Left cardiac atrium (tissue), 4 donors: ENCODE results near the gene TMSB10. TPM values are rescaled to one million over a fixed set of nuclear protein-coding genes. Genes with fewer than 3 reads are reported as not detected.
"Not testable (repeated sequence)": the region's sequence is repeated elsewhere in the genome, so short reads cannot be mapped to it uniquely, and the experiment has no call there.

ENCODE experiments used
- ATAC-seq, 2 donors: fragments of 200-7000 bp; cut with Tn5 transposase; one replicate each; pipeline ENCODE4 v1.9.1; 2020; ENCODE audit warnings: mild to moderate bottlenecking in 2 of 2, moderate library complexity in 2 of 2
- DNase-seq: peaks from one replicate; pipeline ENCODE4 v3.0.0-alpha.2; 2020
- intact Hi-C, 2 donors: fragments of 100-400 bp; cut with DNase I; formaldehyde crosslinking; loops; one replicate each; pipeline versions ENCODE4 v1.14.1 to v1.15.1; 2022 to 2023
- total RNA-seq, 2 donors: library from RNA; stranded (reverse); fragmentation: NEBNext Ultra II Directional; extraction: Animal tissue kit (Norgen Biotek cat#: 25700); gene quantifications; one replicate each; pipeline ENCODE4 v1.2.1, GENCODE V29; 2021
- donor health status: DM: no; HTN: yes; CAD: no.
- donor health status: DM: no; HTN: yes; CAD: no; lungs with severe emphysema.
- donor health status: DM: yes; HTN: yes; CAD: no.
- donor health status: Dilated cardiomyopathy.

Gene TMSB10
- total RNA-seq, 2 donors from 2014 or later: 751 to 893 TPM

GRCh38 chr2:84919885-84920580, 14.6 kb downstream of the TMSB10 start:
- DNase-seq (peak; percentile 72), ATAC-seq (peak; percentile 86 to 96)
- intact Hi-C loops: no loop called here

- ATAC-seq (no peak), DNase-seq (no peak)
- intact Hi-C loops: no loop called here
Observed at GRCh38 chr2:84923009-84923408, 17.6 kb downstream of the TMSB10 start.

- intact Hi-C loops: no loop called here
- ATAC-seq (peak; percentile 23 to 27), DNase-seq (peak; percentile 69)
Observed at GRCh38 chr2:84924173-84925106, 19.0 kb downstream of the TMSB10 start.

GRCh38 chr2:84925336-84925723, 19.9 kb downstream of the TMSB10 start:
- intact Hi-C loops: no loop called here
- ATAC-seq (no peak), DNase-seq (no peak)

GRCh38 chr2:84925724-84926376, 20.4 kb downstream of the TMSB10 start:
- peak; percentile 83 to 91 for ATAC-seq
- intact Hi-C loops: loop anchor here in 1 of 2 donors (2.0 kb wide), 1 partner anchor 431 kb away; no protein-coding TSS in a partner anchor
- peak; percentile 94 for DNase-seq

GRCh38 chr2:84927275-84927627, 21.8 kb downstream of the TMSB10 start:
- no peak for ATAC-seq
- no peak for DNase-seq
- intact Hi-C loops: loop anchor here in 1 of 2 donors (2.0 kb wide), 1 partner anchor 432 kb away; no protein-coding TSS in a partner anchor

- DNase-seq (no peak), ATAC-seq (no peak)
- intact Hi-C loops: no loop called here
Observed at GRCh38 chr2:84931384-84931821, 25.9 kb downstream of the TMSB10 start.

- intact Hi-C loops: no loop called here
- ATAC-seq (no peak), DNase-seq (no peak)
Observed at GRCh38 chr2:84938194-84938879, 32.9 kb downstream of the TMSB10 start.

- intact Hi-C loops: no loop called here
- ATAC-seq: peak; percentile 31 to 50
Observed at GRCh38 chr2:84939426-84940087, 34.1 kb downstream of the TMSB10 start.

GRCh38 chr2:84940088-84940470, 34.6 kb downstream of the TMSB10 start:
- ATAC-seq (no peak), DNase-seq (no peak)
- intact Hi-C loops: no loop called here

More at GRCh38 chr2:84939426-84940087, 34.1 kb downstream of the TMSB10 start:
- DNase-seq: no peak

GRCh38 chr2:84940831-84941412, 35.5 kb downstream of the TMSB10 start:
- ATAC-seq (no peak), DNase-seq (no peak)
- intact Hi-C loops: no loop called here

- ATAC-seq: no peak
- intact Hi-C loops: no loop called here
- DNase-seq: no peak
Observed at GRCh38 chr2:84942166-84942565, 36.7 kb downstream of the TMSB10 start.

- DNase-seq: no peak
- no peak for ATAC-seq
- intact Hi-C loops: no loop called here
Observed at GRCh38 chr2:84942964-84943421, 37.5 kb downstream of the TMSB10 start.

GRCh38 chr2:84944295-84944909, 38.9 kb downstream of the TMSB10 start:
- intact Hi-C loops: no loop called here
- DNase-seq (no peak), ATAC-seq (no peak)

- intact Hi-C loops: not testable (repeated sequence)
Observed at GRCh38 chr2:84945838-84946203, 40.4 kb downstream of the TMSB10 start.

GRCh38 chr2:84946204-84947009, 41.0 kb downstream of the TMSB10 start:
- ATAC-seq (peak in 1 of 2 donors; percentile 39), DNase-seq (no peak)
- intact Hi-C loops: no loop called here

More at GRCh38 chr2:84945838-84946203, 40.4 kb downstream of the TMSB10 start:
- not testable (repeated sequence) for ATAC-seq, DNase-seq
